Stimulated activated CD8-positive, alpha-beta memory T cell treated with anti-CD3 and anti-CD28 coated beads, Interleukin-12 subunit alpha, Interleukin-12 subunit beta, amount 100 ng/mL, for 24 hours (primary cell): ENCODE measurements around the gene NUDT12.

Experiments
- DNase-seq: peaks from one replicate; pipeline ENCODE4 v3.0.0-alpha.2; 2020; ENCODE audit errors: extremely low read depth

The NUDT12 gene

GRCh38 chr5:103541114-103541513 is 21.5 kb downstream of the NUDT12 start:
- no peak for DNase-seq

GRCh38 chr5:103539376-103540330 is 22.9 kb downstream of the NUDT12 start:
- no peak for DNase-seq

GRCh38 chr5:103532086-103532734 is 30.4 kb downstream of the NUDT12 start:
- DNase-seq: no peak

- no peak for DNase-seq
Observed at GRCh38 chr5:103526164-103526915, 36.2 kb downstream of the NUDT12 start.

GRCh38 chr5:103525361-103525760 is 37.2 kb downstream of the NUDT12 start:
- DNase-seq: no peak

GRCh38 chr5:103523319-103523718 is 39.3 kb downstream of the NUDT12 start:
- DNase-seq: no peak

GRCh38 chr5:103522586-103522985 is 40.0 kb downstream of the NUDT12 start:
- DNase-seq: no peak

GRCh38 chr5:103519550-103519949 is 43.0 kb downstream of the NUDT12 start:
- DNase-seq: no peak

- no peak for DNase-seq
Observed at GRCh38 chr5:103514371-103514770, 48.2 kb downstream of the NUDT12 start.

GRCh38 chr5:103513701-103514100 is 48.9 kb downstream of the NUDT12 start:
- DNase-seq: no peak

GRCh38 chr5:103512500-103512899 is 50.1 kb downstream of the NUDT12 start:
- no peak for DNase-seq

GRCh38 chr5:103511554-103511885 is 51.1 kb downstream of the NUDT12 start:
- no peak for DNase-seq

GRCh38 chr5:103510851-103511553 is 51.6 kb downstream of the NUDT12 start:
- no peak for DNase-seq

GRCh38 chr5:103505581-103506305 is 56.8 kb downstream of the NUDT12 start:
- DNase-seq: no peak

GRCh38 chr5:103503066-103503465 is 59.5 kb downstream of the NUDT12 start:
- DNase-seq: no peak

GRCh38 chr5:103502662-103503061 is 59.9 kb downstream of the NUDT12 start:
- DNase-seq: no peak
